GM18520 (cell line): ENCODE measurements around the gene OR4F17.
"Not testable (repeated sequence)": the region's sequence is repeated elsewhere in the genome, so short reads cannot be mapped to it uniquely, and the experiment has no call there.

Source experiments
- ATAC-seq: cut with Tn5 transposase; IDR thresholded peaks from one replicate; pipeline ENCODE4 v1.9.1; 2021; ENCODE audit not compliant: unreplicated experiment

Gene OR4F17, protein sequence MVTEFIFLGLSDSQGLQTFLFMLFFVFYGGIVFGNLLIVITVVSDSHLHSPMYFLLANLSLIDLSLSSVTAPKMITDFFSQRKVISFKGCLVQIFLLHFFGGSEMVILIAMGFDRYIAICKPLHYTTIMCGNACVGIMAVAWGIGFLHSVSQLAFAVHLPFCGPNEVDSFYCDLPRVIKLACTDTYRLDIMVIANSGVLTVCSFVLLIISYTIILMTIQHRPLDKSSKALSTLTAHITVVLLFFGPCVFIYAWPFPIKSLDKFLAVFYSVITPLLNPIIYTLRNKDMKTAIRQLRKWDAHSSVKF

DNA sequence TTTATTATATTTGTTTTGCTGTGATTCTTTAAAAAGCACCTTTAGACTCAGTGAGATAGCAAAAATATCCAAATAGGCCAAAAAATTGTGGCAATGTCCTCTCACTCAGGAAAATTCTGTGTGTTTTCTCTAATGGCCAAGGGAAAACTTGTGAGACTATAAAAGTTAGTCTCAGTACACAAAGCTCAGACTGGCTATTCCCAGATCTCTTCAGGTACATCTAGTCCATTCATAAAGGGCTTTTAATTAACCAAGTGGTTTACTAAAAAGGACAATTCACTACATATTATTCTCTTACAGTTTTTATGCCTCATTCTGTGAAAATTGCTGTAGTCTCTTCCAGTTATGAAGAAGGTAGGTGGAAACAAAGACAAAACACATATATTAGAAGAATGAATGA lies at the start of gene OR4F17:
OR4F17 (plus strand) TSS at position 301 of the 400 bp plus-strand sequence. CDS start 3,575 bp downstream, outside the sequence.
- not testable (repeated sequence) for ATAC-seq

DNA sequence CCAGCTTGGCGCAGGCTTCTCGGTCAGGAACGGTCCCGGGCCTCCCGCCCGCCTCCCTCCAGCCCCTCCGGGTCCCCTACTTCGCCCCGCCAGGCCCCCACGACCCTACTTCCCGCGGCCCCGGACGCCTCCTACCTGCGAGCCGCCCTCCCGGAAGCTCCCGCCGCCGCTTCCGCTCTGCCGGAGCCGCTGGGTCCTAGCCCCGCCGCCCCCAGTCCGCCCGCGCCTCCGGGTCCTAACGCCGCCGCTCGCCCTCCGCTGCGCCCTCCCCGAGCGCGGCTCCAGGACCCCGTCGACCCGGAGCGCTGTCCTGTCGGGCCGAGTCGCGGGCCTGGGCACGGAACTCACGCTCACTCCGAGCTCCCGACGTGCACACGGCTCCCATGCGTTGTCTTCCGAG lies 36.1 kb upstream of the OR4F17 start:
- ATAC-seq = not testable (repeated sequence)

DNA sequence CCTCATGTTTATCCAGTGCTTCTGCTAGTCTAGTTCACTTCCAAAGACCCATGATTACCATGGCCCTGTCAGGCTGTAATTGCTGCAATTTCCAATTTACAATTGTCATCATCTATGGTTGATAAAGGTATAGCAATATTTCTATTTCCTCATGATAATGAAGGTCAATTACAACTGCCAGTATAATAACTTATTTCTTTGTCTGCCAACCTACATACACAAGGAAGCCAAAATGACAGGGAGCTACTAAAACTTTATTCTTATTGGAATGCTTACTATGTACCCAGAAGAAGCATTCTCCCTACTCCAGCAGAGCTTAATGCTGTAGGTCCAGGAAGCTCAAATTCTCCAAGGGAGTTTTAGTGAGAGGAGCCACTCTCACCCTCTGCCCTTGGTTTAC lies 24.0 kb upstream of the OR4F17 start:
- not testable (repeated sequence) for ATAC-seq

DNA sequence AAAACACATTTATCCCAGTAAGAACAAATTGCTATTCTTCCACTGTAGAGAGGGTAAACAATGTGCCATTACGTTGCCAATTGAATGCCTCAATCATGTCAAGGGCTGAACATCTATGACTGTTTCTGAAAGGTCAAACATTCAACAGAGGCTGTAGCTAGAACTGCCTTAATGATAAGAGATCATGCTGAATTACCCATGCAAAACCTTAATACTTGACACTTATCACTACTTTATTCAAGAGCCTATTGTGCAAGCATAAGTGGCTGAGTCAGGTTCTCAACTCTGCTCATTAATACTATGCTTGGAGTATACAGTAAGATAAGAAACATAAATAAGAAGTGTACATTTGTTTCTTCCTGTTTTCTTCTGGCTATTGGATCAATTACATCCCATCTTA lies 23.3 kb upstream of the OR4F17 start:
- ATAC-seq = not testable (repeated sequence)

DNA sequence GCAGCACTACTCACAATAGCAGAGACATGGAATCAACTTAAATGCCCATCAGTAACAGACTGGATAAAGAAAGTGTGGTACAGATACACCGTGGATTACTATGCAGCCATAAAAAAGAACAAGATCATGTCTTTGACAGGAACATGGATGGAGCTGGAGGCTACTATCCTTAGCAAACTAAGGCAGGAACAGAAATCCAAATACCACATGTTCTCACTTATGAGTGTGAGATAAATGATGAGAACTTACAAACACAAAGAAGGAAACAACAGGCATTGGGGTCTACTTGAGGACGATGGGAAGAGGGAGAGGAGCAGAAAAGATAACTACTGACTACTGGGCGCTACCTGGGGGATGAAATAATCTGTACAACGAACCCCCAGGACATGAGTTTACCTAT lies 16.2 kb upstream of the OR4F17 start:
- not testable (repeated sequence) for ATAC-seq

DNA sequence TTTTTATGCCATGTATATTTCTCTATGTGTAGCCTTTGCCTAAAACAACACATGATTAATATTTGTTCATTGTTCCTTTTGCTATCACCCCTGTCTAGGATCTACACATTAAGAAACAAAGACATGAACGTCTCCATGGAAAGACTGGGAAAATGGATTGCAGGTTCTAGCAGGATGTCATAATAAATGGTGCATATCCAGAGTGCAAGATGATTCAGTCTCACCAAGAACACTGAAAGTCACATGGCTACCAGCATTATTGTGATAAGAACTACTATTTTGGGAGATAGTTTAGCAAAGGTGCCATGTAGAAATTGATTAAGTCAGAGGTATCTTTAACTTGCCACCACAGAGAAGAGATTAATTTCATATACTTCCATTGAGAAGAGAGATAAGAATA lies 12.1 kb upstream of the OR4F17 start:
- not testable (repeated sequence) for ATAC-seq

DNA sequence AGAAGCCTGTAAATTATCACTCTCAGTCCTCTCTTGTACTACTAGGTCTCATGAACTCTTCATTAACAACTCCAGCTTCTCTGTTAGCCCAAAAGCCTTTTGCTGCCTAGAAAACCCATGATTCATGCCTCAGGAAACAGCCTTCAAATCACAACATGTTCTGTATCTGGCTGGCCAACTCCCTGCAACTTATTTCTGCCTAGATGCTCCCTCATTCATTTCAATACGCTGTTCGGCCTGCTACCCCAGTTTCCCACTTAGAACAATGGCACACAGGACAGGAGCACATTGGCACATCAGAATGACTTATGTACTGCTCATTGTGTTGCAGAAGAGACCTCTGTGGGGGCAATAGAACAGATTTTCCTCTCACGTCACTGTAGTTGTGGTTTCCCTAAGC lies 9.3 kb upstream of the OR4F17 start:
- not testable (repeated sequence) for ATAC-seq

DNA sequence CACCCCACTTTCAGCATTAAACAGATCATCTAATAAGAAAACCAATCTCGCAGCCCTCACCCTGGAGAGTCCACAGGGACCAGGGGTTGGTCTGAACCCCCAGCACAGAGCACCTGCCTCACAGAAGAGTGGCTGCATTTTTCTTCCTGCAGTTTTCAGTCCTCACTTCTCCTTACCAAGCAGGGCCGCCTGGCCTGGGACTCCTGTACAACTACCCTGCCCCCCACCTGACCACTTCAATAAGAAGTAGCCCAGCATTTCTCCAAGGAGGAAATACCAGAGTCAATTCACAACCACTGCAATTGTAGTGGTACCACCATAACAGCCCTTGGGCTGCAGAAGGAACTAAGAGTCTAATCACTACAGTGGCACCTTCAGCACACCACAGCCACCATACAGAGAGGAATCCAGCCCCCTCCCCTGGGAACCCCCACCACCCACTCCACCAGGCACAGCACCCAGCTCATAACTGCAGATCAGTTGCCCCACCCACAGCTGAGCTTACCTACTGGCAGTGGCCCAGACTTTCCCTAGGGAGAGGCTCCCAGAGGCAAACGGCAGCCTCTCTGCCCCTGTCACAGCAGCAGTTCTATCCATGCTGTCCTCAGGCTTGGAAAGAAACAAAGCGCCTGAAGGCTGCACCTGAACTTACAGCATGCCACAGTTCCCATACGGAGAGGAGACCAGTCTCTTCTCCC lies 13.7 kb downstream of the OR4F17 start:
- not testable (repeated sequence) for ATAC-seq
